B cell (primary cell): ENCODE measurements around the gene CHST1. TPM values are rescaled to one million over a fixed set of nuclear protein-coding genes. Genes with fewer than 3 reads are reported as not detected.

Source experiments
- ATAC-seq: fragments of 200-7000 bp; cut with Tn5 transposase; one replicate; pipeline ENCODE4 v1.10.0; 2021; ENCODE audit warnings: low read depth, mild to moderate bottlenecking, moderate number of reproducible peaks, moderate library complexity
- CTCF ChIA-PET: fragments of 350-600 bp; sonication (Branson Sonifier 250); formaldehyde crosslinking; loops from one replicate; lab custom pipeline; 2021; ENCODE audit warnings: antibody characterized with exemption, inconsistent platforms; lab: Charles Lee
- POLR2A ChIA-PET: fragments of 350-600 bp; sonication (Branson Sonifier 250); formaldehyde crosslinking; loops from one replicate; lab custom pipeline; 2021; ENCODE audit warnings: antibody characterized with exemption; lab: Charles Lee
- DNase-seq: peaks from one replicate; pipeline ENCODE4 v3.0.0; 2013
- H2AFZ ChIP-seq: 2 replicates; pipeline ENCODE4 v1.6.1; 2012; ENCODE audit warnings: mild to moderate bottlenecking, low read depth, low read length; ENCODE audit not compliant: insufficient read depth, poor library complexity, severe bottlenecking
- H3K27ac ChIP-seq, 2 donors: 1 replicate in 1 of 2; 2 replicates in 1 of 2; pipeline ENCODE4 v1.5.1; 2012 to 2013; ENCODE audit warnings: low read length in 2 of 2, mild to moderate bottlenecking in 2 of 2, moderate library complexity in 1 of 2
- H3K27me3 ChIP-seq, 4 experiments: fragments of 200-600 bp in 1 of 4; sonication (generic) in 1 of 4; replicated peaks in 1 of 4; 1 replicate in 2 of 4; 2 replicates in 2 of 4; pipeline versions ENCODE4 v1.6.1 to v1.7.0; 2013 to 2016; ENCODE audit warnings: low read length in 3 of 4, mild to moderate bottlenecking in 2 of 4, mixed read lengths in 1 of 4, moderate library complexity in 1 of 4; ENCODE audit not compliant: insufficient read depth in 4 of 4, control insufficient read depth in 3 of 4; ENCODE audit errors: control extremely low read depth in 1 of 4
- H3K36me3 ChIP-seq, 2 experiments: replicated peaks in 1 of 2; 1 replicate in 1 of 2; 2 replicates in 1 of 2; pipeline versions ENCODE4 v1.6.1 to v1.7.1; 2013; ENCODE audit warnings: low read length in 1 of 2; ENCODE audit not compliant: insufficient read depth in 2 of 2, control insufficient read depth in 1 of 2; ENCODE audit errors: control extremely low read depth in 1 of 2, extremely low read depth in 1 of 2
- H3K4me1 ChIP-seq, 2 donors: fragments of 200-600 bp in 1 of 2; sonication (generic) in 1 of 2; 1 replicate in 1 of 2; 2 replicates in 1 of 2; pipeline versions ENCODE4 v1.5.1 to v1.6.1; 2013 to 2017; ENCODE audit warnings: low read length in 2 of 2; ENCODE audit not compliant: control insufficient read depth in 2 of 2, insufficient read depth in 2 of 2
- H3K4me2 ChIP-seq: replicated peaks from 2 replicates; pipeline ENCODE3; 2012; ENCODE audit warnings: mild to moderate bottlenecking, low read depth, low read length; ENCODE audit not compliant: poor library complexity, severe bottlenecking
- H3K4me3 ChIP-seq, 5 experiments: fragments of 200-600 bp in 1 of 5; sonication (generic) in 1 of 5; 1 replicate in 3 of 5; 2 replicates in 2 of 5; pipeline versions ENCODE4 v1.5.1 to v1.7.0; 2011 to 2016; ENCODE audit warnings: low read length in 4 of 5, mild to moderate bottlenecking in 4 of 5, low read depth in 2 of 5, control low read depth in 1 of 5, moderate library complexity in 1 of 5; ENCODE audit not compliant: insufficient read depth in 1 of 5; ENCODE audit errors: control extremely low read depth in 1 of 5, extremely low read depth in 1 of 5
- H3K79me2 ChIP-seq: fragments of 200-600 bp; sonication (generic); one replicate; pipeline ENCODE4 v1.6.0; 2016; ENCODE audit warnings: low read length; ENCODE audit not compliant: control insufficient read depth, insufficient read depth
- H3K9ac ChIP-seq: fragments of 200-600 bp; sonication (generic); 2 replicates; pipeline ENCODE4 v1.6.1; 2017; ENCODE audit warnings: mild to moderate bottlenecking, low read length, moderate library complexity
- H3K9me3 ChIP-seq, 3 donors: one replicate each; pipeline versions ENCODE4 v1.6.1 to v1.7.1; 2013; ENCODE audit warnings: low read length in 2 of 3; ENCODE audit not compliant: control insufficient read depth in 2 of 3, insufficient read depth in 1 of 3; ENCODE audit errors: control extremely low read depth in 1 of 3
- H4K20me1 ChIP-seq: 2 replicates; pipeline ENCODE4 v1.6.0; 2012; ENCODE audit warnings: mild to moderate bottlenecking, low read length; ENCODE audit not compliant: insufficient read depth, control insufficient read depth, poor library complexity, severe bottlenecking
- H3K27ac Mint-ChIP-seq: one replicate; pipeline ENCODE4 v1.8.0; 2021; ENCODE audit warnings: mixed read lengths
- H3K27me3 Mint-ChIP-seq: one replicate; pipeline ENCODE4 v1.8.0; 2021; ENCODE audit warnings: mixed read lengths
- H3K4me1 Mint-ChIP-seq: one replicate; pipeline ENCODE4 v1.8.0; 2021; ENCODE audit warnings: mixed read lengths
- H3K4me3 Mint-ChIP-seq: one replicate; pipeline ENCODE4 v1.8.0; 2021; ENCODE audit warnings: mixed read lengths
- H3K9me3 Mint-ChIP-seq: one replicate; pipeline ENCODE4 v1.8.0; 2022; ENCODE audit warnings: mixed read lengths; ENCODE audit not compliant: insufficient read depth
- EZH2 ChIP-seq: IDR thresholded peaks from 2 replicates; pipeline ENCODE4 v1.6.1; 2012; ENCODE audit warnings: borderline replicate concordance, low read depth, mild to moderate bottlenecking, moderate library complexity, low read length; ENCODE audit not compliant: insufficient read depth, poor library complexity, severe bottlenecking
- WGBS: methylation state at CpG from one replicate; pipeline ENCODE4 v1.1.5; 2013; ENCODE audit warnings: missing lambda C conversion rate; ENCODE audit not compliant: insufficient coverage; 5-methylcytosine and 5-hydroxymethylcytosine counted together
- intact Hi-C: fragments of 100-400 bp; cut with micrococcal nuclease; formaldehyde crosslinking; loops from one replicate; pipeline ENCODE4 v1.10.0; 2022
- polyA plus RNA-seq: library from polyadenylated mRNA; depleted of rRNA; stranded (reverse); fragments of >200 nt; gene quantifications from 2 replicates; pipeline ENCODE4 v1.2.3, GENCODE V29; 2012
- total RNA-seq, 2 donors: library from RNA; stranded (reverse); fragments of 120-200 nt in 1 of 2; gene quantifications; 1 replicate in 1 of 2; 2 replicates in 1 of 2; pipeline versions ENCODE4 v1.2.3 to v1.2.4, GENCODE V29; 2013 to 2022
- TF ChIP-seq, protein P1 (sequence below): fragments of 200-600 bp; IDR thresholded peaks from one replicate; pipeline ENCODE4 v1.8.0; 2022; ENCODE audit warnings: antibody characterized with exemption, mild to moderate bottlenecking

The CHST1 gene
- total and polyA plus RNA-seq, 2 donors (not counting 1 experiment from before 2014, with no cell fraction given) = not detected

DNA sequence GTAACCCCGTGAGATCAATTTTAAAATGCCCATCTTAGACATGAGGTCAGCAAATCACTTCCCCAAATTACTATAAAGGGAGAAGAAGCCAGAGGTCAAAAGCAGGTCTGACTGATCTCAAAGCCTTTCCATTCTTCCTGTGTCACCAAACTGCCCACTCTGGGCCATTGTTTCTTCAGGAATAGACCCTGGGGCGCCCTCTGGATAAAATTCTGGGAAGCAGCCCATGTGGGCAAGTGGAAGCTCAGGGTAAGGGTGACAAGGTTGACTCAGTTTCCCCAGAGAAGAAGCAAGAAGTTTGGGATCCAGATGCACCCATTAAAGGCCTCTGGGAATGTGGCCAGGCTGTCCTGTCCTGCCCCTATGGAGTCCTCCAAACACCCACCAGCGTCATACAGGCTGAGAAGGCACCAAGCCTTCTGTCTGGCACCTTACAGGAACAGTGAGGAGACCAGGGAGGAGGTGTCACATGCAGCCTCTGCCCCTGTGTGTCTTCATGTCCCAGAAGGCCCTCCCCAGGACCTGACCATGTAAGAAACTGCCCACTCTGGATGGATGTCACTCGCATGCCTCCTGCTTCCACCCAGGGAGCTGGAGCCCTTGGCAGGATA lies 50.1 kb downstream of the CHST1 start:
- Mint-ChIP-seq H3K4me3 (no peak overlapping the region), H3K9me3 (no peaks in the 10 kb centered on the region), H3K27ac (no peak overlapping the region), H3K4me1 (no peaks in the 10 kb centered on the region), H3K27me3 (peaks cover 30% of the 10 kb centered on the region)
- H3K9me3 ChIP-seq = peaks cover 0 to 12% (median 0%) of the 10 kb centered on the region in 3 donors
- CTCF ChIA-PET = no interaction called here
- no peak for TF ChIP-seq EZH2
- TF ChIP-seq, protein P1, sequence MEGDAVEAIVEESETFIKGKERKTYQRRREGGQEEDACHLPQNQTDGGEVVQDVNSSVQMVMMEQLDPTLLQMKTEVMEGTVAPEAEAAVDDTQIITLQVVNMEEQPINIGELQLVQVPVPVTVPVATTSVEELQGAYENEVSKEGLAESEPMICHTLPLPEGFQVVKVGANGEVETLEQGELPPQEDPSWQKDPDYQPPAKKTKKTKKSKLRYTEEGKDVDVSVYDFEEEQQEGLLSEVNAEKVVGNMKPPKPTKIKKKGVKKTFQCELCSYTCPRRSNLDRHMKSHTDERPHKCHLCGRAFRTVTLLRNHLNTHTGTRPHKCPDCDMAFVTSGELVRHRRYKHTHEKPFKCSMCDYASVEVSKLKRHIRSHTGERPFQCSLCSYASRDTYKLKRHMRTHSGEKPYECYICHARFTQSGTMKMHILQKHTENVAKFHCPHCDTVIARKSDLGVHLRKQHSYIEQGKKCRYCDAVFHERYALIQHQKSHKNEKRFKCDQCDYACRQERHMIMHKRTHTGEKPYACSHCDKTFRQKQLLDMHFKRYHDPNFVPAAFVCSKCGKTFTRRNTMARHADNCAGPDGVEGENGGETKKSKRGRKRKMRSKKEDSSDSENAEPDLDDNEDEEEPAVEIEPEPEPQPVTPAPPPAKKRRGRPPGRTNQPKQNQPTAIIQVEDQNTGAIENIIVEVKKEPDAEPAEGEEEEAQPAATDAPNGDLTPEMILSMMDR = no peak
- no peak overlapping the region for H2AFZ ChIP-seq
- no peak overlapping the region for H3K4me3 ChIP-seq
- no peaks in the 10 kb centered on the region for H3K36me3 ChIP-seq
- 74% methylated on average over 4 of the region's 4 CpGs for WGBS
- H3K4me1 ChIP-seq = no peaks in the 10 kb centered on the region
- DNase-seq (no peak), ATAC-seq (no peak)
- H3K27ac ChIP-seq = no peak overlapping the region
- H3K9ac ChIP-seq = no peak overlapping the region
- POLR2A ChIA-PET = no interaction called here
- no peak overlapping the region for H3K4me2 ChIP-seq
- H4K20me1 ChIP-seq = no peaks in the 10 kb centered on the region
- intact Hi-C loops = no loop called here
- no peaks in the 10 kb centered on the region for H3K79me2 ChIP-seq
- peaks cover 0 to 26% (median 0%) of the 10 kb centered on the region in 4 experiments for H3K27me3 ChIP-seq

DNA sequence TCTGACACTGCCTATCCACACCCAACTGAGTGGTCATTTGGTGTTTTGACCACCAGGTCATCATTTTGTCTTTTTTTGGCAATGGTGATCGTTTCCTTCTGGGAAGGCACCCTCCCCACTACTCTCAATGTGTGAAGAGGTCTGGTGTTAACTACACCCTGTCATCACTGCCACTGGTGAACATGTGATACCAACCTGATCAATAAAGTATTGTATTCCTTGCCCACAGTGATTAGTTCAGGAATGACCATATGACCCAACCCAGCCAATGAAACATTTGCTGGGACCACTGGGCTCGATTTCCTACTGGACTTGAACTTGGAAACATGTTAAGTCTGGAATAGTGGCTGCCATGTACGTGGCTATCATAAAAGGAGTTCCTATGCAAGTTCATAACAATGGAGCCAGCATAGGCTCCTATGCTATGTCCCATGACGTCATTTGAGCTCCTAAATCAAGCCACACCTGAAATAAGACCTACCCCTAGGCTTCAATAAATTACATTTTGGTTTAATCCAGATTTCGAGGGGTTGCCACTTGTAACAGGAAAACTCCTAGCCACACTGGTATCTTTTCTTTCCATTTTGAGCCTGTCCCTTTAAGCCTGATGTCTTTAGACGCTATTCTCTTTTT lies 51.1 kb downstream of the CHST1 start:
- Histone ChIP-seq H3K4me2 (no peak overlapping the region), H2AFZ (no peak overlapping the region), H3K9me3 (peaks cover 0 to 9% (median 0%) of the 10 kb centered on the region in 3 donors), H3K27ac (no peak overlapping the region), H3K79me2 (no peaks in the 10 kb centered on the region), H3K9ac (no peak overlapping the region), H3K4me3 (no peak overlapping the region), H3K36me3 (no peaks in the 10 kb centered on the region), H3K27me3 (peaks cover 0 to 32% (median 0%) of the 10 kb centered on the region in 4 experiments), H4K20me1 (no peaks in the 10 kb centered on the region), H3K4me1 (no peaks in the 10 kb centered on the region)
- TF ChIP-seq, protein P1 = no peak
- TF ChIP-seq EZH2 = no peak
- Mint-ChIP-seq H3K27ac (no peak overlapping the region), H3K4me1 (no peaks in the 10 kb centered on the region), H3K9me3 (no peaks in the 10 kb centered on the region), H3K4me3 (no peak overlapping the region), H3K27me3 (peaks cover 35% of the 10 kb centered on the region)
- intact Hi-C loops = no loop called here
- 64% methylated on average over 3 of the region's 6 CpGs for whole genome bisulfite sequencing
- DNase-seq (no peak), ATAC-seq (no peak)
- POLR2A ChIA-PET = no interaction called here
- CTCF ChIA-PET = no interaction called here
